Esophagus muscularis mucosa (tissue), 4 donors: ENCODE measurements around the gene HDLBP. TPM values are rescaled to one million over a fixed set of nuclear protein-coding genes. Genes with fewer than 3 reads are reported as not detected.

Experiments used
- DNase-seq: peaks from one replicate; pipeline ENCODE4 v3.0.0-alpha.2; 2017; ENCODE audit errors: extremely low spot score
- H3K27ac ChIP-seq, 4 donors: fragments of 200-600 bp; sonication (generic); replicated peaks in 1 of 4; 1 replicate in 3 of 4; 2 replicates in 1 of 4; pipeline ENCODE4 v1.5.1; 2016 to 2019; ENCODE audit warnings: mild to moderate bottlenecking in 1 of 4
- H3K27me3 ChIP-seq, 4 donors: fragments of 200-600 bp; sonication (generic); one replicate each; pipeline versions ENCODE4 v1.5.1 to v1.6.0; 2016 to 2019
- H3K36me3 ChIP-seq, 4 donors: fragments of 200-600 bp; sonication (generic); one replicate each; pipeline ENCODE4 v1.5.1; 2016 to 2019
- H3K4me1 ChIP-seq, 4 donors: fragments of 200-600 bp; sonication (generic); one replicate each; pipeline ENCODE4 v1.5.1; 2016 to 2019
- H3K4me3 ChIP-seq, 4 donors: fragments of 200-600 bp; sonication (generic); 1 replicate in 2 of 4; 2 replicates in 2 of 4; pipeline ENCODE4 v1.5.1; 2016 to 2019; ENCODE audit warnings: mild to moderate bottlenecking in 4 of 4, moderate library complexity in 1 of 4
- H3K9me3 ChIP-seq, 4 donors: fragments of 200-600 bp; sonication (generic); 1 replicate in 3 of 4; 2 replicates in 1 of 4; pipeline ENCODE4 v1.5.1; 2016 to 2019
- EP300 ChIP-seq: sonication (generic); formaldehyde crosslinking; IDR thresholded peaks from one replicate; pipeline ENCODE4 v1.6.1; 2017; ENCODE audit warnings: antibody characterized with exemption
- POLR2A ChIP-seq: fragments of 450-650 bp; IDR thresholded peaks from one replicate; pipeline ENCODE4 v1.6.1; 2017; ENCODE audit warnings: antibody characterized with exemption, moderate library complexity, mild to moderate bottlenecking, low read depth
- POLR2AphosphoS5 ChIP-seq, 2 donors: sonication (generic); formaldehyde crosslinking; IDR thresholded peaks; one replicate each; pipeline ENCODE4 v1.6.1; 2017; ENCODE audit warnings: antibody characterized with exemption in 2 of 2
- WGBS: methylation state at CpG from one replicate; pipeline ENCODE4 v1.1.5; 2018; 5-methylcytosine and 5-hydroxymethylcytosine counted together
- intact Hi-C: fragments of 100-400 bp; cut with DNase I; formaldehyde crosslinking; loops from one replicate; pipeline ENCODE4 v1.15.1; 2023
- total RNA-seq, 4 donors: library from RNA; depleted of rRNA; stranded (reverse); fragments of >200 nt; gene quantifications; one replicate each; pipeline versions ENCODE4 v1.1.0 to v1.2.1, GENCODE V29; 2016
- TF ChIP-seq, protein P1 (sequence below), 3 experiments: fragments of 200-600 bp in 2 of 3; fragments of 450-650 bp in 1 of 3; sonication (generic) in 2 of 3; IDR thresholded peaks; one replicate each; pipeline ENCODE4 v1.5.1; 2017 to 2019; ENCODE audit warnings: antibody characterized with exemption in 3 of 3, mild to moderate bottlenecking in 2 of 3, moderate library complexity in 1 of 3

Gene HDLBP
- total RNA-seq, 4 donors from 2014 or later, result 263 to 479 (median 304) TPM

DNA sequence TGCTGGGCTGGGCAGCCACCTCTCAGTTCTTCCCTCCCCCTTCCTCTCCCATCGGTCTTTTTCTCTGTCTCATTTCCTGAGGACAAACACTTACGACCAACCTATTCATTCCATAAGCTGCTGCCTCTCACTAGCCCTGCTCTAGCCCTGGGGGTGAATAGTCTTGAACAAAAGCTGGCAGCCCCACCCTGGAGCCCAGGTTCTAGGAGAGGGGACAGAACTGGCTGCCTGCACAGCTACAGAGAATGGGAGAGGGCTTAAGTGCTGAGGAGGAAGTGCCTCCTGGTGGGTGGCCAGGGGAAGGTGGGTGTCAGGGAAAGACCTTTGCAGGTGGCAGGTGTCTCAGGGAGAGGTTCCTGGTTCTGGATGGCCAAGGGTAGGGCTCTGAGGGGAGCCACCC is 104.2 kb downstream of the HDLBP start:
- H3K27ac ChIP-seq, result no peak overlapping the region
- no peak overlapping the region for H3K4me3 ChIP-seq
- TF ChIP-seq, protein P1, sequence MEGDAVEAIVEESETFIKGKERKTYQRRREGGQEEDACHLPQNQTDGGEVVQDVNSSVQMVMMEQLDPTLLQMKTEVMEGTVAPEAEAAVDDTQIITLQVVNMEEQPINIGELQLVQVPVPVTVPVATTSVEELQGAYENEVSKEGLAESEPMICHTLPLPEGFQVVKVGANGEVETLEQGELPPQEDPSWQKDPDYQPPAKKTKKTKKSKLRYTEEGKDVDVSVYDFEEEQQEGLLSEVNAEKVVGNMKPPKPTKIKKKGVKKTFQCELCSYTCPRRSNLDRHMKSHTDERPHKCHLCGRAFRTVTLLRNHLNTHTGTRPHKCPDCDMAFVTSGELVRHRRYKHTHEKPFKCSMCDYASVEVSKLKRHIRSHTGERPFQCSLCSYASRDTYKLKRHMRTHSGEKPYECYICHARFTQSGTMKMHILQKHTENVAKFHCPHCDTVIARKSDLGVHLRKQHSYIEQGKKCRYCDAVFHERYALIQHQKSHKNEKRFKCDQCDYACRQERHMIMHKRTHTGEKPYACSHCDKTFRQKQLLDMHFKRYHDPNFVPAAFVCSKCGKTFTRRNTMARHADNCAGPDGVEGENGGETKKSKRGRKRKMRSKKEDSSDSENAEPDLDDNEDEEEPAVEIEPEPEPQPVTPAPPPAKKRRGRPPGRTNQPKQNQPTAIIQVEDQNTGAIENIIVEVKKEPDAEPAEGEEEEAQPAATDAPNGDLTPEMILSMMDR (IDR thresholded peaks at IDR 0.05), result no peak
- TF ChIP-seq POLR2A (no peak), EP300 (no peak), POLR2AphosphoS5 (IDR thresholded peaks at IDR 0.05) (no peak)
- no peaks in the 10 kb centered on the region for H3K9me3 ChIP-seq
- no peaks in the 10 kb centered on the region for H3K36me3 ChIP-seq
- 29% methylated on average over 2 of the region's 2 CpGs for WGBS
- DNase-seq, result no peak
- H3K27me3 ChIP-seq, result no peaks in the 10 kb centered on the region
- intact Hi-C loops, result no loop called here
- H3K4me1 ChIP-seq, result peaks cover 0 to 4% (median 0%) of the 10 kb centered on the region in 4 donors

DNA sequence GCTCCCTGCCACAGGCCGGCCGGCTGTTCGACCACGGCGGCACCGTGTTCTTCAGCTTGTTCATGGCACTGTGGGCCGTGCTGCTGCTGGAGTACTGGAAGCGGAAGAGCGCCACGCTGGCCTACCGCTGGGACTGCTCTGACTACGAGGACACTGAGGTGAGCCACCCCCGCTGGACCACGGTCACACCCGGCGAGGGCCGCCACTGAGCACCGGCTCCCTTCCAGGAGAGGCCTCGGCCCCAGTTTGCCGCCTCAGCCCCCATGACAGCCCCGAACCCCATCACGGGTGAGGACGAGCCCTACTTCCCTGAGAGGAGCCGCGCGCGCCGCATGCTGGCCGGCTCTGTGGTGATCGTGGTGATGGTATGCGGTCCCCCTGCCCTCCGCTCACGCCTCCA is 106.2 kb downstream of the HDLBP start:
- intact Hi-C loops, result no loop called here

DNA sequence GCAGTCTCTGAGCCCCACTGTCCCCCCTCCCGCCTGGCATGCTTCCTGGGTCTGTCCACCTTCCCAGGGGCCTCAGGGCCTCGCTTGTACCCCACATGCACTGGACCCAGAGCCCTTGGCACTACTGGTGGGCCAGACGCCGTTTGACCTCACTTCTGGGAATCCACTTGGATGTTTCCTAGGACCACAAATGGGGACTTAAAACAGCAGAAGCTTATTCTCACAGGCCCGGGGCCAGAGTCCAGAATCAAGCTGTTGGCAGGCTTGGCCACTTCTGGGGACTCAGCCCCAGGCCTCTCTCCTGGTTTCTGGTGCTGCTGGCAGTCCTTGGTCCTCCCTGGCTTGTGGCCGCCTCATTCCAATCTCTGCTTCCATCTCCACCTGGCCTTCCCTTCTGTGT is 107.4 kb downstream of the HDLBP start:
- 77% methylated on average over 6 of the region's 6 CpGs for WGBS
- Histone ChIP-seq H3K9me3 (no peaks in the 10 kb centered on the region), H3K36me3 (no peaks in the 10 kb centered on the region), H3K4me1 (no peaks in the 10 kb centered on the region), H3K4me3 (no peak overlapping the region), H3K27ac (no peak overlapping the region), H3K27me3 (no peaks in the 10 kb centered on the region)
- no peak for TF ChIP-seq POLR2AphosphoS5 (IDR thresholded peaks at IDR 0.05)
- no peak for TF ChIP-seq POLR2A
- intact Hi-C loops, result no loop called here
- DNase-seq, result no peak

More for the DNA sequence above, 106.2 kb downstream of the HDLBP start:
- Histone ChIP-seq H3K9me3 (no peaks in the 10 kb centered on the region), H3K27me3 (no peaks in the 10 kb centered on the region), H3K36me3 (no peaks in the 10 kb centered on the region), H3K27ac (no peak overlapping the region), H3K4me1 (no peaks in the 10 kb centered on the region), H3K4me3 (no peak overlapping the region)
- no peak for DNase-seq
- WGBS, result 91% methylated on average over 16 of the region's 33 CpGs
- TF ChIP-seq, protein P1 (IDR thresholded peaks at IDR 0.05), result no peak
- TF ChIP-seq POLR2A (no peak), EP300 (no peak), POLR2AphosphoS5 (IDR thresholded peaks at IDR 0.05) (no peak)

DNA sequence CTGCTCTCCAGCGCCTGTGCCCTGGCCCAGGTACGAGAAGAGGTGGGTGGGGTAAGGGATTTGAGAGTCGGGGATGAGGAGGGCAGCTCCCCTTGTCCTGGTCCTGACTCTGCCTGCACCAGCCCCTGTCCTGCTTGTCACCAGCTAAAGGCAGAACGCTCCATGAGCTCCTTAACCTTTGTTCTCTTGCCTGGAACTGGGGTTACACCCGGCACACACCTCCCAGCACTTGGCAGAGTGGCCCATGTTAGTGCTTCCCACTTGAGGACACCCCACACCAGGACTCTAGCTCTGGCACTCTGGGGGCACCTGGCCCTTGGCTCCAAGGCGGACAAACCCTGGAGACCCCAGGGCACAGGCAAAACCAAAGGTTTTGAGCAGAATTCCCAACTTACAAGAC is 107.8 kb downstream of the HDLBP start:
- H3K36me3 ChIP-seq, result no peaks in the 10 kb centered on the region
- H3K27me3 ChIP-seq, result no peaks in the 10 kb centered on the region
- WGBS, result 80% methylated on average over 3 of the region's 6 CpGs
- H3K9me3 ChIP-seq, result no peaks in the 10 kb centered on the region
- no peak overlapping the region for H3K4me3 ChIP-seq
- TF ChIP-seq EP300 (no peak), POLR2A (no peak), POLR2AphosphoS5 (IDR thresholded peaks at IDR 0.05) (no peak)
- TF ChIP-seq, protein P1 (IDR thresholded peaks at IDR 0.05), result no peak
- DNase-seq, result no peak
- H3K27ac ChIP-seq, result no peak overlapping the region
- H3K4me1 ChIP-seq, result no peaks in the 10 kb centered on the region
- intact Hi-C loops, result no loop called here

GRCh38 chr2:241207151-241207550 is 108.3 kb downstream of the HDLBP start:
- WGBS, result 86% methylated on average over 1 of the region's 1 CpG
- intact Hi-C loops, result no loop called here
- H3K27me3 ChIP-seq, result no peaks in the 10 kb centered on the region
- no peak overlapping the region for H3K4me3 ChIP-seq
- DNase-seq, result no peak
- no peaks in the 10 kb centered on the region for H3K36me3 ChIP-seq
- TF ChIP-seq, protein P1 (IDR thresholded peaks at IDR 0.05), result no peak
- TF ChIP-seq POLR2A (no peak), POLR2AphosphoS5 (IDR thresholded peaks at IDR 0.05) (no peak), EP300 (no peak)
- no peaks in the 10 kb centered on the region for H3K4me1 ChIP-seq
- no peak overlapping the region for H3K27ac ChIP-seq
- H3K9me3 ChIP-seq, result no peaks in the 10 kb centered on the region
